SK-N-SH (cell line): ENCODE measurements around the gene ZNF283. TPM values are rescaled to one million over a fixed set of nuclear protein-coding genes. Genes with fewer than 3 reads are reported as not detected.

Source experiments
- CTCF ChIA-PET: fragments of 300-600, 350-600 bp; formaldehyde crosslinking; extraction: SDS; loops from one replicate; lab custom pipeline; 2021; lab: Yijun Ruan, JAX
- POLR2A ChIA-PET: fragments of 350-600 bp; sonication (Branson Sonifier 250); formaldehyde crosslinking; extraction: SDS; loops from one replicate; lab custom pipeline; 2020; ENCODE audit warnings: antibody characterized with exemption, inconsistent platforms; lab: Yijun Ruan, JAX
- DNase-seq: peaks from one replicate; pipeline ENCODE4 v3.0.0; 2012
- H2AFZ ChIP-seq: fragments of 200-600 bp; sonication (generic); 2 replicates; pipeline ENCODE4 v1.8.1; 2016; ENCODE audit warnings: antibody characterized with exemption, mild to moderate bottlenecking, low read depth
- H3F3A ChIP-seq: fragments of 200-600 bp; sonication (generic); replicated peaks from 2 replicates; pipeline ENCODE3; 2016; ENCODE audit warnings: antibody characterized with exemption, mild to moderate bottlenecking; ENCODE audit not compliant: insufficient read depth
- H3K27ac ChIP-seq, 2 experiments: fragments of 200-500 bp in 1 of 2; fragments of 200-600 bp in 1 of 2; sonication (Bioruptor generic) in 1 of 2; sonication (generic), shearing (Covaris generic) in 1 of 2; 2 replicates each; pipeline versions ENCODE4 v1.5.1 to v1.6.1; 2014 to 2016; ENCODE audit warnings: low read depth in 2 of 2, inconsistent platforms in 1 of 2, low read length in 1 of 2, mild to moderate bottlenecking in 1 of 2, mixed read lengths in 1 of 2
- H3K27me3 ChIP-seq: fragments of 200-600 bp; sonication (generic), shearing (Covaris generic); 2 replicates; pipeline ENCODE4 v1.6.1; 2016; ENCODE audit warnings: mixed run types; ENCODE audit not compliant: insufficient read depth
- H3K36me3 ChIP-seq, 2 experiments: fragments of 200-500 bp in 1 of 2; fragments of 200-600 bp in 1 of 2; sonication (Bioruptor generic) in 1 of 2; sonication (generic) in 1 of 2; replicated peaks in 1 of 2; 2 replicates each; pipeline versions ENCODE3 to v1.5.1; 2014 to 2016; ENCODE audit warnings: low read length in 1 of 2, mild to moderate bottlenecking in 1 of 2; ENCODE audit not compliant: insufficient read depth in 2 of 2, control insufficient read depth in 1 of 2
- H3K4me1 ChIP-seq, 2 experiments: fragments of 200-500 bp in 1 of 2; fragments of 200-600 bp in 1 of 2; sonication (Bioruptor generic) in 1 of 2; sonication (generic), shearing (Covaris generic) in 1 of 2; 2 replicates each; pipeline versions ENCODE4 v1.5.1 to v1.6.1; 2014 to 2016; ENCODE audit warnings: low read depth in 1 of 2, low read length in 1 of 2, mixed run types in 1 of 2; ENCODE audit not compliant: insufficient read depth in 2 of 2, control insufficient read depth in 1 of 2
- H3K4me2 ChIP-seq: fragments of 200-600 bp; sonication (generic), shearing (Covaris generic); 2 replicates; pipeline ENCODE4 v1.6.1; 2017; ENCODE audit warnings: mixed run types
- H3K4me3 ChIP-seq, 2 experiments: fragments of 200-500 bp in 1 of 2; fragments of 200-600 bp in 1 of 2; sonication (Bioruptor generic) in 1 of 2; sonication (generic), shearing (Covaris generic) in 1 of 2; 2 replicates each; pipeline versions ENCODE4 v1.5.1 to v1.8.1; 2014 to 2016; ENCODE audit warnings: low read depth in 2 of 2, inconsistent platforms in 1 of 2, low read length in 1 of 2, mild to moderate bottlenecking in 1 of 2, mixed read lengths in 1 of 2, moderate library complexity in 1 of 2
- H3K79me2 ChIP-seq: fragments of 200-600 bp; sonication (generic); 2 replicates; pipeline ENCODE4 v1.8.1; 2017; ENCODE audit warnings: mild to moderate bottlenecking; ENCODE audit not compliant: insufficient read depth
- H3K9ac ChIP-seq: fragments of 200-600 bp; sonication (generic); 2 replicates; pipeline ENCODE4 v1.6.1; 2017; ENCODE audit warnings: mixed run types
- H3K9me2 ChIP-seq: fragments of 200-600 bp; sonication (generic); 2 replicates; pipeline ENCODE4 v1.6.1; 2017; ENCODE audit warnings: mixed run types
- H3K9me3 ChIP-seq: fragments of 200-600 bp; sonication (generic); 2 replicates; pipeline ENCODE4 v1.6.1; 2017; ENCODE audit warnings: mixed run types, mild to moderate bottlenecking, moderate library complexity
- H4K20me1 ChIP-seq: fragments of 200-600 bp; sonication (generic); 2 replicates; pipeline ENCODE4 v1.6.1; 2017; ENCODE audit warnings: mild to moderate bottlenecking, mixed run types; ENCODE audit not compliant: insufficient read depth
- EP300 ChIP-seq, 2 experiments: IDR thresholded peaks; 2 replicates each; pipeline versions ENCODE4 v1.4.0 to v1.6.1; 2012; ENCODE audit warnings: borderline replicate concordance in 1 of 2, low read depth in 1 of 2, low read length in 1 of 2
- FOSL2 ChIP-seq: IDR thresholded peaks from 2 replicates; pipeline ENCODE4 v1.4.0; 2012; ENCODE audit warnings: low read depth, mild to moderate bottlenecking, moderate library complexity, borderline replicate concordance
- GABPA ChIP-seq: IDR thresholded peaks from 2 replicates; pipeline ENCODE4 v1.4.0; 2012; ENCODE audit warnings: low read depth, mild to moderate bottlenecking
- JUND ChIP-seq: IDR thresholded peaks from 2 replicates; pipeline ENCODE4 v1.4.0; 2012
- MAX ChIP-seq: IDR thresholded peaks from 2 replicates; pipeline ENCODE4 v1.4.0; 2012; ENCODE audit warnings: low read depth
- MXI1 ChIP-seq: IDR thresholded peaks from 2 replicates; pipeline ENCODE4 v1.6.1; 2012; ENCODE audit warnings: mild to moderate bottlenecking, low read depth, low read length, improper control_type of control experiment
- NFIC ChIP-seq: IDR thresholded peaks from 2 replicates; pipeline ENCODE4 v1.4.0; 2012; ENCODE audit warnings: borderline replicate concordance
- PBX3 ChIP-seq: IDR thresholded peaks from 2 replicates; pipeline ENCODE4; 2012
- POLR2AphosphoS5 ChIP-seq: IDR thresholded peaks from 2 replicates; pipeline ENCODE4 v1.6.1; 2012; ENCODE audit warnings: low read depth, low read length
- TAF1 ChIP-seq: IDR thresholded peaks from 2 replicates; pipeline ENCODE4 v1.6.1; 2012; ENCODE audit warnings: low read depth, mild to moderate bottlenecking, low read length, moderate library complexity, borderline replicate concordance
- TCF12 ChIP-seq: IDR thresholded peaks from 2 replicates; pipeline ENCODE4 v1.4.0; 2012
- TEAD4 ChIP-seq: IDR thresholded peaks from 2 replicates; pipeline ENCODE4 v1.4.0; 2012; ENCODE audit warnings: mild to moderate bottlenecking, borderline replicate concordance; ENCODE audit not compliant: insufficient read depth
- WGBS: methylation state at CpG from one replicate; pipeline ENCODE4 v1.1.6; 2017; ENCODE audit warnings: low lambda C conversion rate; 5-methylcytosine and 5-hydroxymethylcytosine counted together
- polyA plus RNA-seq, 3 experiments: library from polyadenylated mRNA; depleted of rRNA; stranded (reverse); fragments of >200 nt; gene quantifications; 2 replicates each; pipeline ENCODE4 v1.2.3, GENCODE V29; 2012
- TF ChIP-seq, protein P1 (sequence below): fragments of 150-350 bp; IDR thresholded peaks from 2 replicates; pipeline ENCODE4 v1.6.1; 2017; ENCODE audit warnings: antibody characterized with exemption, low read length, low read depth, borderline replicate concordance
- TF ChIP-seq, protein P2 (sequence below): fragments of 200-600 bp; sonication (generic); IDR thresholded peaks from 2 replicates; pipeline ENCODE4 v1.6.1; 2017; ENCODE audit warnings: antibody characterized with exemption, mild to moderate bottlenecking, moderate library complexity

Gene ZNF283
- polyA plus RNA-seq, 1 of the 3 experiments (the other 2 are of a cell fraction), result 1.6 TPM

DNA sequence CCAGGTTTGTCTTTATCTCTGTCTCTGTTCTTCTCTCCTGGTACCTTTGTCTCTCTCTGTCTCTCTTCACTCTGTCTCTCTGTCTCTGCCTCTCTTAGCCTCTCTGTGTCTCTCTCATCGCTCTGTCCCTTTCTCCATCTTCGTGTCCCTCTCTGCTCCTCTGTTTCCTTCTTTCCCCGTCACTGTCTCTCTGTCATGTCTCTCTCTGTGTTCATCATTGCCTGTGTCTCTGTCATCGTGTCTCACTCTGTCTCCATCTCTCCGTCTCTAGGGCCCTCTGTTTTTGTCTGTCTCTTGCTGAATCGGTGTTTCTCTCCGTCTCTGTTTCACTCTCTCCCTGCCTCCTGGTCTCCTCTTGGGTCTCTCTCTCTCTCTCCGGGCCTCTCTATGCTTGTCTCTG lies 43.5 kb upstream of the ZNF283 start:
- H3K9me3 ChIP-seq, result no peaks in the 10 kb centered on the region
- H3K27me3 ChIP-seq, result no peaks in the 10 kb centered on the region
- no peak for TF ChIP-seq TAF1
- TF ChIP-seq JUND, result no peak
- TF ChIP-seq, protein P1, sequence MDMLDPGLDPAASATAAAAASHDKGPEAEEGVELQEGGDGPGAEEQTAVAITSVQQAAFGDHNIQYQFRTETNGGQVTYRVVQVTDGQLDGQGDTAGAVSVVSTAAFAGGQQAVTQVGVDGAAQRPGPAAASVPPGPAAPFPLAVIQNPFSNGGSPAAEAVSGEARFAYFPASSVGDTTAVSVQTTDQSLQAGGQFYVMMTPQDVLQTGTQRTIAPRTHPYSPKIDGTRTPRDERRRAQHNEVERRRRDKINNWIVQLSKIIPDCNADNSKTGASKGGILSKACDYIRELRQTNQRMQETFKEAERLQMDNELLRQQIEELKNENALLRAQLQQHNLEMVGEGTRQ, result no peak
- DNase-seq, result no peak
- POLR2A ChIA-PET, result no interaction called here
- WGBS, result 88% methylated on average over 8 of the region's 8 CpGs
- H3K79me2 ChIP-seq, result no peaks in the 10 kb centered on the region
- no peak overlapping the region for H3K4me2 ChIP-seq
- H3K27ac ChIP-seq, result no peak overlapping the region
- no peak overlapping the region for H3K9ac ChIP-seq
- no peaks in the 10 kb centered on the region for H4K20me1 ChIP-seq
- peaks cover 3 to 20% of the 10 kb centered on the region in 2 experiments; a peak in 3 of 4 replicates for H3K4me1 ChIP-seq
- no peaks in the 10 kb centered on the region for H3K36me3 ChIP-seq
- CTCF ChIA-PET, result interaction anchor here (0.7 to 5.2 kb wide), 3 partner anchors 39 to 229 kb away, joined by 3 to 79 read pairs (median 7); no protein-coding TSS in a partner anchor
- H3F3A ChIP-seq, result peaks cover 9% of the 10 kb centered on the region
- no peaks in the 10 kb centered on the region for H3K9me2 ChIP-seq
- no peak overlapping the region; the same call in 1 of the 2 replicates for H2AFZ ChIP-seq
- no peak overlapping the region for H3K4me3 ChIP-seq

DNA sequence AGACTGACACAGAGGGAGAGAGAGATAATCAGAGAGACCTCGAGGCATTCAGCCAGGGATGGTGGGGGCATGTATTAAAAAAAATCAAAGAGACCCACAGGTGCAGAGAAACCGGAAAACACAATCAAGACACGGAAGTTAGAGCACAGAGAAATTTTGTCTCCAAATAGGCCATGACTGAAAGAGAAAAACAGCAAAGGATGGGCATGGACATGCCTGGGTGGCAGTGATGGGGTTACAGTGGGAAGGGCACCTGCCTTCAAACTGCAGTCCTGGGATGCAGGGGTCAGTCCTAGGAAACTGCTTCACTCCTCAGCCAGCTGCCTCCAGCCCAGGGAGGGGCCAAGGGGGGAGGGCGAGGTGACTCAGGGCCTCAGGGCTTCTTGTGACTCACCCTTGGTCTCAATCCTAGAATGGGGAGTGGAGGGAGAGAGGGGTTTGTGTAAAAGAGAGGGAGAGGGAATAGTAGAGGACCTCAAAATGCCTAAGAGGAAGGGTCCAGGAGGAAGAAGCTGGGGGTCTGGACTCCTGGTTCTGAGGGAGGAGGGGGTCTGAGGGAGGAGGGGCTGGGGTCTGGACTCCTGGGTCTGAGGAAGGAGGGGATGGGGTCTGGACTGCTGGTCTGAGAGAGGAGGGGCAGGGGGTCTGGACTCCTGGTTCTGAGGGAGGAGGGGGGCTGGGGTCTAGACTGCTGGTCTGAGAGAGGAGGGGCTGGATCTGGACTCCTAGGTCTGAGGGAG lies 42.7 kb upstream of the ZNF283 start:
- H3K27me3 ChIP-seq, result no peaks in the 10 kb centered on the region
- H3K36me3 ChIP-seq, result no peaks in the 10 kb centered on the region
- DNase-seq, result no peak
- TF ChIP-seq NFIC (peak; percentile 63), MXI1 (no peak), TEAD4 (0 out of 2 replicates have a peak, but pooled peaks have one; percentile 22), POLR2AphosphoS5 (peak; percentile 44; the same call in 1 of the 2 replicates), PBX3 (0 out of 2 replicates have a peak, but pooled peaks have one; percentile 32), EP300 (IDR thresholded peaks at IDR 0.05; ENCODE audit: borderline replicate concordance in 1 of 2, low read depth in 1 of 2, low read length in 1 of 2) (peak in 1 of 2 experiments; percentile 62; a peak in 1 of 4 replicates), TCF12 (peak; percentile 77), FOSL2 (peak; percentile 99), MAX (no peak; the same call in 1 of the 2 replicates), JUND (peak; percentile 96), GABPA (no peak)
- TF ChIP-seq, protein P2, sequence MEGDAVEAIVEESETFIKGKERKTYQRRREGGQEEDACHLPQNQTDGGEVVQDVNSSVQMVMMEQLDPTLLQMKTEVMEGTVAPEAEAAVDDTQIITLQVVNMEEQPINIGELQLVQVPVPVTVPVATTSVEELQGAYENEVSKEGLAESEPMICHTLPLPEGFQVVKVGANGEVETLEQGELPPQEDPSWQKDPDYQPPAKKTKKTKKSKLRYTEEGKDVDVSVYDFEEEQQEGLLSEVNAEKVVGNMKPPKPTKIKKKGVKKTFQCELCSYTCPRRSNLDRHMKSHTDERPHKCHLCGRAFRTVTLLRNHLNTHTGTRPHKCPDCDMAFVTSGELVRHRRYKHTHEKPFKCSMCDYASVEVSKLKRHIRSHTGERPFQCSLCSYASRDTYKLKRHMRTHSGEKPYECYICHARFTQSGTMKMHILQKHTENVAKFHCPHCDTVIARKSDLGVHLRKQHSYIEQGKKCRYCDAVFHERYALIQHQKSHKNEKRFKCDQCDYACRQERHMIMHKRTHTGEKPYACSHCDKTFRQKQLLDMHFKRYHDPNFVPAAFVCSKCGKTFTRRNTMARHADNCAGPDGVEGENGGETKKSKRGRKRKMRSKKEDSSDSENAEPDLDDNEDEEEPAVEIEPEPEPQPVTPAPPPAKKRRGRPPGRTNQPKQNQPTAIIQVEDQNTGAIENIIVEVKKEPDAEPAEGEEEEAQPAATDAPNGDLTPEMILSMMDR, result no peak
- ChIA-PET POLR2A (interaction anchor here (0.6 kb wide), 1 partner anchor 47 kb away, joined by 3 read pairs; no protein-coding TSS in a partner anchor), CTCF (interaction anchor here (0.6 to 5.2 kb wide), 31 partner anchors 9 to 229 kb away, joined by 3 to 79 read pairs (median 5); partner anchors contain the start of genes LYPD5 and SMG9)
- no peak overlapping the region for H3K4me3 ChIP-seq
- no peaks in the 10 kb centered on the region for H3K9me3 ChIP-seq
- H3K27ac ChIP-seq, result peak overlapping the region in 1 of 2 experiments; percentile 60; a peak in 2 of 4 replicates
- no peaks in the 10 kb centered on the region for H4K20me1 ChIP-seq
- no peaks in the 10 kb centered on the region for H3K9me2 ChIP-seq
- no peaks in the 10 kb centered on the region for H3K79me2 ChIP-seq
- H3K9ac ChIP-seq, result no peak overlapping the region
- peaks cover 3 to 20% of the 10 kb centered on the region in 2 experiments; a peak in 3 of 4 replicates for H3K4me1 ChIP-seq
- 41% methylated on average over 4 of the region's 4 CpGs for WGBS
- H2AFZ ChIP-seq, result no peak overlapping the region
- peak overlapping the region; percentile 71 for H3K4me2 ChIP-seq
- H3F3A ChIP-seq, result peaks cover 8% of the 10 kb centered on the region
